Endothelial cell of hepatic sinusoid (primary cell): ENCODE data around the gene SSPN.

Experiments
- in situ Hi-C: cut with HindIII; loops from 2 replicates; pipeline ENCODE4 v1.10.0; 2017; ENCODE audit warnings: low sequenced_read_pairs

SSPN gene

DNA sequence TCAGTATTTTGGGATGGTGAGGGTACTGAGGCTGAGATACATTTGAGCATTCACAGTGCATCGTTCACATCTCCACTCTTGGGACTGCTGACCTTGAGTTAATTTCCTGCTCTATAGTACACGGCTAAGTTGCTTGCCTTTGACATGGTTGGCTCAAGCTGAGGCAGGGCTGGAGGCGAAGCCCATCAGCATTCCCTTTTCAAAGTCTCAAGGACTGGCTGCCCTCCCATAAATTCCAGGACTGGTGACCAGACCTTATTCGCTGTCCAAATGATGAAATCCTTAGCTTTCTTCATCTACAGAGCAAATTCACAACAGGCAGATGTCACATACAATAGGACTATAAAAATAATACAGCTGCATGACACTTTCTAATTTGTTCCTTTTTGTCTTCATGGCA lies 85.9 kb downstream of the SSPN start:
- in situ Hi-C loops: no loop called here

DNA sequence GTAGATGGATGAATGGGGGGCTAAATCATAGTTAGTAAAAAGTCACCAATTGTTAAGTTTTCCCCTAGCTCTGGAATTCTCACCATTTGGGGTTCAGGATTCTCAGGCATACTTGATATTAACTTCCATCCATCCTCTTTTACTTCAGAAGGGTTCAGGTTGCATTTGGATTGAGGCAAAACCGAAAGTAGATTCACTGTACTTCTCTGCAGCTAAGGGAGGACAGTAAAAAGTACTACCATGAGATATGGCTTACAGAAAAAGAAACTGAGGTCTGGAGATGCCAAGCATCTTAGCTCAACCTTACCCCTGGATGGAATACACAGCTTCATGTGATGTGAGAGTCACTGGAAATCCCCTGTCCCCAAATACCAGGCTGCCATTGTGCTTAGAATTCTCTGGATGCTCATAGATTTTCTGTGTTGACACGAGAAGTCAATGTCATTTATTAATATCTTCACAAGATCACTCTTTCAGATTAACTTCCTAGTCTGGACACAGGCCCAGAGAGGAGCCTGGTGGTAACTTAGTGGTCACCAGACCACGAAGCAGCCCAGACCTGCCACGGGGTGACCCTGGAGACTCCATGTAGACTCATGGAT lies 87.1 kb downstream of the SSPN start:
- in situ Hi-C loops: no loop called here

DNA sequence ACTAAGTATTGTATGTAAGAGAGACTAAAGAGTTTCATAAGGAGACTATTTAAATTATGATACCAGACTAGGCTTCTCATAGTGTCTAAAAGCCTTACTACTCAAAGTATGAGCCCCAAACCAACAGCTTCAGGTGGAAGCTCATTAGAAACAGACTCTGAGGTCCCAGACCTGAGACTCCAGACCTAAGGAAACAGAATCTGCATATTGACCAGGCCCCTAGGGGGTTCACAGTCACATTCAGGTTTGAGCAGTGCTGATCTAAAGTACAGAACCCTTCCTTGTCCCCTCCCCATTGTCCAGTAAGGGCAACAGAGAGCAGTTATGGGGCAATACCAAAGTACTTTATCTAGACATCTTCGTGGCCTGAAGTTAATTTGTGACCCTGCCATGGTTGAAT lies 87.7 kb downstream of the SSPN start:
- in situ Hi-C loops: no loop called here

DNA sequence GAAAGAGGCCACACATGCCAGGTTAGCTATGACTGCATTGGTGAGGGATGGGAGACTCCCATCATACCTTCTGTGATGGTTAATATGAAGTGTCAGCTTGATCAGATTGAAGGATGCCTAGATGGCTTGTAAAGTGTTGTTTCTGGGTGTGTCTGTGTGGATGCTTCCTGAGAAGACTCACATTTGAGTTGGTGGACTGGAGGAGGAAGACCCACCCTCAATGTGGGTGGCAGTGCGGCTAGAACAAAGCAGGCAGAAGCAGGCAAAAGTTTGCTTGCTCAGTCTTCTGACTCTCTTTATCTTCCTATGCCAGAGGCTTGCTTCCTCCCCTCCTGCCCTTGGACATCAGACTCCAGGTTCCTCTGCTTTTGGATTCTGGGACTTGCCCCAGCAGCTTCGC lies 88.2 kb downstream of the SSPN start:
- in situ Hi-C loops: no loop called here

DNA sequence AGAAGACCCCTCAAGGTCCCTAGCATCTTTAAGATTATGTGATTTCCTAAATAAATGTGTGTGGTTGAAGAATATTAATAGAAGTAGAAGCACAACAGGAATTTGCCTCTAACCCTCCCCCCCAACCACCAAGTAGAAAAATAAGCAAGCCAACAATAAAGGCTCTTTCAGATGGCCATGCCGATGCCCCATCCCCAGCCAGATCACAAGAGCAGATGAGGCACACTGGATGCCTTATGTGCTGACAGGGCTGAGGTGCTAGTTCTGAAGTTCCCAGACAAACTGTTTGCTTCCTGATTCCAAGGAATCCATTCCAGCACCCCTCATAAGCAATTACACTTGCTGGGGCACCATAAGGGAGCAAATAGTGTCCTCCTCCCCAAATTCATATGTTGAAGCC lies 90.0 kb downstream of the SSPN start:
- in situ Hi-C loops: no loop called here

DNA sequence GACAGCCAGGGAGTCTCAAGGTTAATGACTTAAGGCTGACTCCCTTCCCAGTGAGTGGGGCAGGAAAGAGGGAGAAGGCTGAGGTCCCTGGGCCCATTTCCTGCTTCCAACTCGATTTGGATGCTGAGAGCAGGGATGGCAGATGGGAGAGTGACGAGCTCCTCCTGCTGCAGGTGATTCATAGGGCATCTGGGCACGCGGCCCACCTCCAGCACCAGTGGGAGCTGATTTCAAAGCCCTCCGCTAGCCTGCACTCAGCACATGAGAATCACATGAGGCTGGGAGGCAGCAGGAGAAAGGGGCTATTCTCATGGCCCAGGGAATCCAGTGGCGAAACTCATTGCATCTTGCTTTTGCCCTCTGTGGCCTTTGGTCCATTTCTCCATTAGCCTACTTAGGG lies 90.8 kb downstream of the SSPN start:
- in situ Hi-C loops: no loop called here

DNA sequence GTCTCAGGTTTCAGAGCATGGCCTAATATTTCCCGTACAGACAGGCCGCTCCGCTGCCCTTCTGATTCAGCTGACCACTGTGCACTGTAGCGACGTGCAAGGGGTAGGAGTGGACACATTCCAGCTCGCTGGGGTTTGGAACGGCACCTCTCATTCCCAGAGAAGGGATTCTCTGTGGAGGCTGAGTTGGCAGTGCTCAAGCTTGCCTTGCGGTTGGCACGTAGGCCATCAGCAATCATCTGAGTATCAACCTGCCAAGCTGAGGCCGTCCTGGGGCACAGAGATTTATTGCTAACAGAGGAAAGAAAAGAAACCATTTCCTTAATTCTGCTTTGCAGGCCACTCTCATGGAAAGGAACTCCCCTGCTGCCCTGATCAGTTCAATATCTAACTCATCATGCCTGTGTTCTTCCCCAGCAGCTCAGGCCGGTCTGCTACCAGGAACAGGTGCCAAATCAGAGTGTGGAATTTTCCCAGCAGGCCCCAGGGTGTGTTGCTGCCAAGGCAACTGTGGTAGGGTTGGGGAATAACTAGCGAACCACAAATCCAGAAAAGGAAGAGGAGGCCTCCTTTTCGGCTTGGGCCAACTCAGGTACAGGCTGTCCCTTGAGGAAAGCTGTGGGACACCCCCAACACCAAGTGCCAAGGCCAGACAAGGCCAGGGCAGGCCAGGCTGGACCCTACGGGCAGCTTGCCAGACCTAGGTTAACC lies 92.5 kb downstream of the SSPN start:
- in situ Hi-C loops: no loop called here

DNA sequence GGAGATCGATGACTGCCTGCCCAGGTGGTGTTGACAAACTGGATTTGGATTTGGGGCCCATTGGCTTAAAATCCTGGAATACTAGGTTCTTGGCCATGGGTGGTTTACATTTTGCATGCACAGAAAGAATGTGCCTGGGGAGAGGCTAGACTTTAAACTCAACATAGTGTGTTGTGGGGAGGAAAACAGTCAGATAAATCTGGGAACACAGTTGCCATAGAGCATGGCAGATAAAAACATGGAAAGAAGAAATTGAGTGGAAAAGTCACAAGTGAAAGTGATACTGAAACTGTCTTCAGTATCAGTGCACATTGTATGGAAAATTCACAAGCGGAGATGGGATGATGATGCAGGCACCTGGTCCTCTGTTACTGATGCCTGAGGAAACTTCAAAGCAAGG lies 95.2 kb downstream of the SSPN start:
- in situ Hi-C loops: no loop called here

DNA sequence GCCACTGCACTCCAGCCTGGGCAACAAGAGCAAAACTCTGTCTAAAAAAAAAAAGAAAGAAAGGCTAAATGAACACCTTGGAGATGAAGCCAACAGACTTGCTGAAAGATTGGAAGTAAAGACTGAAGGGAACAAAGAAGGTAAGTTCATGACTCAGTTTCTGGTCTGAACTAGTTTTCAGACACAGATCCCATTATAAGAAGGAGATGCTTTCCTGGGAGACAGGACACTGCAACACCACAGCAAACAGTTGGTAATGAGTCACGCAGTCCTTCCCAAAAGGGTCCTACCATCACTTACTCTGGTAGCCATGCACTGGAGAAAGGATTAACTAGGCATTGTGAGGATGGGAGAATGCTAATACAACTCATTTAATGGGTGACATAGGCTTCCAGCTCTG lies 97.2 kb downstream of the SSPN start:
- in situ Hi-C loops: no loop called here

DNA sequence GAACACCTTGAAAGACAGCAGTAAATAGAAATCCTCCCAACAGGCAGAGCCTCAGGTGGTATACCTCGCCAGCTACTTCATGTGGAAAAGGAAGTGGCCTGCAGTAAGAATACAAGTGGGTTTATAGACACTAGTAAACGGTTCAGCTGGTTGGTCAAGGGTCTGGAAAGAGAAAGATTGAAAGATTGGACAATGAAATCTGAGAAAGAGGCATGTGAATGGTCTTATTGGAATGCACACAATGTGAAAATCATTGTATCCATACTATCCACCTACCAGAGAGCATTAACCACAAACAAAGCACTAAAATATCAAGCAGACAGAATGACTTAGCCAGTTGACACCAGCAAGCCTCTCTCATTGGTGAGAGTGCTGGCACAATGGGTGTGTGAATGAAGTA lies 98.2 kb downstream of the SSPN start:
- in situ Hi-C loops: no loop called here

DNA sequence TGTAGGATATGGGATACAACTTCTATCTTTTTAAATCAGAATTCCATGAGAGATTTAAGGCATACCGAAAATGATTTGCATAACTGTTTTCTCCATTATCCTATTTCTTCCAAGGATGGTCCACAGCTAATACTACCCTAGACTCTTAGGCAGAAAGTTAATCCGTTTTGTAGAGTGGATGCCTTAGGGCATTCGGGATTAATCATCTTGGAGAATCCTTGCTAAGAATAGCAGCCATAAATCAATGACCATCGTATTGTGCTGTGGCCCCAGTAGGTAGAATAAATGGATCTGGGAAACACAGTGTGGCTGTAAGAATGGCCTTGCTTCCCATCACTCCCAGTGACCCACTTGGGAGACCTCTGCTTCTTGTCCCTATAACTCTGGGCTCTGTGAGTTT lies 99.6 kb downstream of the SSPN start:
- in situ Hi-C loops: no loop called here

DNA sequence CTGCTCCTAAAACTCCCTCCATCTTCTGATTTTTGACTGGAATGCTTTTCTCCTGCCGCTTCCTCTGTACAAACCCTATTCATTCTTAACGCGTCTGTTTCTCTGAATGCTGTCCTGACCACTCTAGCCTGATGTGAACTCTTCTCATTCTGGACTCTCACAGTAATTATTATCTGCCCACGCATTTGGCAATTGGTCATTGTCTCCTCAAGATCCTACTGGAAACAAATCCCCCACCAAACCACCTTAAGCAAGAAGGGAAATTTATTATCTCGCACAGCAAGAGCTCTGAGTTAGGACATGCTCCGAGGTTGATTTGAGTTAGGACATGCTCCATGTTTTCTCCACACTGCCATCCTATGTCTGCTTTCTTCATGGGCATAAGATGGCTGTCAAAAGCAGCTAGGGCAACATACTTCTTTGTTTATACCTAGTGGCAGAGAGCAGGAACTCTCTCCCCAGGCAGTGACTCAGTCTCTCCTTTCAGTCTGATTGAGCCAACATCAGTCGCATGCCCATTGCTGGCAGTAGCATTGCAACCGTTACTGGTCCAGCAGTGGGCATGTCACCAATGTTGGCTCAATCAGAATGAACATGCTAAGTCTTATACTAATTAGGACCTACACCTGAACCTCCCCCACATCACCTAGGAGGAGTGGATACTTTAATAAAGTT lies 102.2 kb downstream of the SSPN start:
- in situ Hi-C loops: no loop called here

DNA sequence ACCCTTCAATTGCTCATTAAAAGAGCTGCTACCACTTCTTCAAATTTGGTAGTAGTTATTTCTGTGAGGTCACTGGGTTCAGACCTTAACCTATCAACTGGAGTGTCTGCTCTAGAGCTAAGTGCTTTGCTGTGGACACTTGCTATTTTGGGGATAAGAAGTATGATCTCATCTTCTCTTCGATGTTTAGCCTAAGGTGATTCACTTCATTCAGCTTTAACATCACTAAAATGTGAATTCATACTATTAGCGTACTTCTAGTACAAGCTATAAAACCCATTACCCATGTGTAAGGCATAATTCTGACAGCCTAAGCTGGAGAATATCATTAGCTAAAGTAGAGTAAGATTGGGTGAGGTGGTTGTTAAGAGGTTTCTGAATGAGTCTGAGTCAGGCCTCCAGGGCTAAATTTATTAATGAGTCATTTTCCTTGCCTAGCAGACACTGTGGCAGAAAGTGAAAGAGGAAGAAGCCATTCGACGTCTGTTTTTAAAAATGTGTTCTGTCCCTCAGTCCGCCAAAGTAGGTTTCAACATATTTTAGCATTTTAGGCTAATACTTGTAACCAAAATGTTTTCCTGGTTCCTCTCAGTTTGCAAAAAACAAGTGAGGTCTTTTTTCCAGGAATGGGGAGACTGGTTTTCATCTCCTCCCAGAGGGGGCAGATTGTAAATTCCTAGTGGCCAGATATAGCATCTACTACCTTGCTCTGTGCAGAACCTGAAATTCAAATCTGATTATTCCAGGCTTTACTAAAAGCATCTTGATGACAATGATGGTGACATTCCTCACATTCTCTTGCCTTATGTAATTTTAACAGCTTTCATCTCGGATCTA lies 103.6 kb downstream of the SSPN start:
- in situ Hi-C loops: no loop called here

DNA sequence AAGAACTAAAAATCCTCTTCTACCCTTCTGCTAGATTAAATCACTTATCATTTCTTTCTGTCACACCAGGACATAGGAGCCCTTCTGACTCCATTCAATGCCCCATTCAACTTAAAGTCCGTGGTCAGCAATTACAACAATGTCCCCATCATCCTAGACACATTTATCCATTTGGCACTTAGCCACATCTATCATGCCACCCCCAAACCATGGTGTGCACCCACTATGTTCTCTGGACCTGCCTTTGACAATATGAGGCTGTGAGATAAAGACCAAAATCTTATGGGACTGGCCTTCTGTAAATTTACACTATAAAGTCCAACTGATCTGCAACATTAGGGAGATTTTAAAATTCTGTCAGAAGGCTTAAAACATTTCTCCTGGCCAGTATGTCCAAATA lies 104.4 kb downstream of the SSPN start:
- in situ Hi-C loops: no loop called here
